WTC11 (cell line): ENCODE measurements around the gene LRRC74A.

Experiments used
- CREM ChIP-seq: sonication (generic); formaldehyde crosslinking; IDR thresholded peaks from 2 replicates; pipeline ENCODE4 v1.8.1; 2022; ENCODE audit warnings: mild to moderate bottlenecking, missing genetic modification reagents, moderate library complexity
- ESRRA ChIP-seq: sonication (generic); formaldehyde crosslinking; IDR thresholded peaks from 2 replicates; pipeline ENCODE4 v1.8.1; 2022; ENCODE audit warnings: mild to moderate bottlenecking, missing genetic modification reagents, borderline replicate concordance
- FOXJ3 ChIP-seq: sonication (generic); formaldehyde crosslinking; IDR thresholded peaks from 2 replicates; pipeline ENCODE4 v1.9.0; 2021; ENCODE audit warnings: missing genetic modification reagents, mild to moderate bottlenecking, borderline replicate concordance
- SMAD3 ChIP-seq: sonication (generic); formaldehyde crosslinking; IDR thresholded peaks from 2 replicates; pipeline ENCODE4 v1.8.0; 2022; ENCODE audit warnings: missing genetic modification reagents, mild to moderate bottlenecking, borderline replicate concordance
- ZNF396 ChIP-seq: fragments of 250-450 bp; sonication (Bioruptor Pico); IDR thresholded peaks from 2 replicates; pipeline ENCODE4 v1.8.0; 2021; ENCODE audit warnings: mild to moderate bottlenecking, moderate library complexity, borderline replicate concordance
- TF ChIP-seq, protein P1 (sequence below): fragments of 200-600 bp; IDR thresholded peaks from 2 replicates; pipeline ENCODE4 v1.8.0; 2022; ENCODE audit warnings: antibody characterized with exemption
- TF ChIP-seq, protein P2 (sequence below): sonication (generic); formaldehyde crosslinking; conservative IDR thresholded peaks from 2 replicates; pipeline ENCODE4 v1.8.1; 2022; ENCODE audit warnings: mild to moderate bottlenecking, missing genetic modification reagents

DNA sequence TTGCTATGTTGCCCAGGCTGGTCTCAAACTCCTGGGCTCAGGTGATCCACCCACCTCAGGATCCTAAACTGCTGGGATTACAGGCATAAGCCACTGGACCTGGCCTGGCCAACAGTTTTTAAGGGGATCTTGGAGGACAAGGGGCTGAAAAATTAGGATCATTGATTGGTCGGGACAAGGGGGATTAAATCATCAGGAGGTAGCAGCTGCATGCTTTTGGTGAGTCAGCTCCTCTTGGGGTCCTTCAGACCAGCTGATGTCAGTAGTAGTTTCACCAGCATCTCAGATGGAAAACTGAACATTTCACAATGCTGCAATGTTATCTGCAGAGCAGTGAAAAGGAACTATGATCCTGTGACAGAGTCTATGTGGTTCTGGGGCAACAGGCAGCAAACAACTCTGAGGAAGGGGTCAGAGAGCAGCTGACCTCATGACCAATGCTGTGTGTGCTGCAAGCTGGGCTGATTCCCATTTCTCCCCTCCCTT lies 6.3 kb downstream of the LRRC74A start:
- no peak for TF ChIP-seq ESRRA (CRISPR knock-in tag)
- TF ChIP-seq, protein P1, sequence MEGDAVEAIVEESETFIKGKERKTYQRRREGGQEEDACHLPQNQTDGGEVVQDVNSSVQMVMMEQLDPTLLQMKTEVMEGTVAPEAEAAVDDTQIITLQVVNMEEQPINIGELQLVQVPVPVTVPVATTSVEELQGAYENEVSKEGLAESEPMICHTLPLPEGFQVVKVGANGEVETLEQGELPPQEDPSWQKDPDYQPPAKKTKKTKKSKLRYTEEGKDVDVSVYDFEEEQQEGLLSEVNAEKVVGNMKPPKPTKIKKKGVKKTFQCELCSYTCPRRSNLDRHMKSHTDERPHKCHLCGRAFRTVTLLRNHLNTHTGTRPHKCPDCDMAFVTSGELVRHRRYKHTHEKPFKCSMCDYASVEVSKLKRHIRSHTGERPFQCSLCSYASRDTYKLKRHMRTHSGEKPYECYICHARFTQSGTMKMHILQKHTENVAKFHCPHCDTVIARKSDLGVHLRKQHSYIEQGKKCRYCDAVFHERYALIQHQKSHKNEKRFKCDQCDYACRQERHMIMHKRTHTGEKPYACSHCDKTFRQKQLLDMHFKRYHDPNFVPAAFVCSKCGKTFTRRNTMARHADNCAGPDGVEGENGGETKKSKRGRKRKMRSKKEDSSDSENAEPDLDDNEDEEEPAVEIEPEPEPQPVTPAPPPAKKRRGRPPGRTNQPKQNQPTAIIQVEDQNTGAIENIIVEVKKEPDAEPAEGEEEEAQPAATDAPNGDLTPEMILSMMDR, result no peak
- TF ChIP-seq CREM (CRISPR knock-in tag), result no peak
- no peak for TF ChIP-seq ZNF396 (CRISPR knock-in tag)
- TF ChIP-seq SMAD3 (CRISPR knock-in tag), result no peak
- TF ChIP-seq FOXJ3 (CRISPR knock-in tag), result no peak
- TF ChIP-seq, protein P2, sequence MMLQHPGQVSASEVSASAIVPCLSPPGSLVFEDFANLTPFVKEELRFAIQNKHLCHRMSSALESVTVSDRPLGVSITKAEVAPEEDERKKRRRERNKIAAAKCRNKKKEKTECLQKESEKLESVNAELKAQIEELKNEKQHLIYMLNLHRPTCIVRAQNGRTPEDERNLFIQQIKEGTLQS (CRISPR knock-in tag), result no peak
